ENCODE measurements around the gene PACSIN1.
A peak's percentile ranks its signal among the peaks of the same experiment; 100 is the strongest.

The PACSIN1 gene

DNA sequence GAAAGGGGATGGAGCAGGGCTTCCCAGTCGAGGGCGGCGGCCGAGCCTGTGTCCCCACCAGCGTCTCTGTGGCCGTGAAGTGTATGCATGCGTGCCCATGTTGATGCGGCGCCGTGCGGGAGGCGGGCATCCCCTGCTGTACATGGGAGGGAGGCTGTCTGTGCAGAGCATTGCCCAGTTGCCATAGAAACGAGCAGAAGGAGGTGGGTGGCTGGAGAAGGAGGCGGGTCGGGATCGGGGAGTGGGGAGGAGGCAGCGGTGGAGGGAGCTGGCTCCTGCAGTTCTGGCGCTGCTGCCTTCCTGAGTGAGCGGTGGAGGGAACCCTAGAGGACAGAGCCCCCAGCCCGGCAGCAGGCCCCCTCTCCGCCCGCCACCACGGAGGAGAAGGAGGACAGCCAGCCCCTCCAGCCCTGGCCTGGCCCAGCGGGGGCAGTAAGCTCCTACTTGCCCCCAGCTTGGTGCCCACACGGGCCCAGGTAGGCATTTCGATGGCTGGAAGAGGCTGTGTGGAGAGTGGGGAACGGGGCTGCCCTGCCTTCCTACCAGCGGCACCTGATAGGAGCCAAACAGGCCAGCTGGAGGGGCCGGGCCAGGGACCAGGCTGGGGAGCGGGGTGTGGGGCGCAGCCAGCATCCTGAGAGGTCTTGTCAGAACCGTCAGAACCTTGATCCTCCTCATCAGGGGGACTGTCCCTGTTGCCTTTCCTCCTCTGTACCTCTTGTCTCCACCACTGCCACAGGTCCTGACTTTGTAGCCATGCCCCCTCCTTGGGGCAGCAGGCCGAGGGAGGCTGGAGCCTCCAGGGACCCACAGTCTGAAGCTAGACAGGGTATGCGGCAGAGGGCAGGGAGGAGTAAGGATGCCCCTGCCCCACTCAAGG lies 49.0 kb downstream of the PACSIN1 start:
- DNase-seq (ENCODE audit: low read depth, low spot score) = no peak

DNA sequence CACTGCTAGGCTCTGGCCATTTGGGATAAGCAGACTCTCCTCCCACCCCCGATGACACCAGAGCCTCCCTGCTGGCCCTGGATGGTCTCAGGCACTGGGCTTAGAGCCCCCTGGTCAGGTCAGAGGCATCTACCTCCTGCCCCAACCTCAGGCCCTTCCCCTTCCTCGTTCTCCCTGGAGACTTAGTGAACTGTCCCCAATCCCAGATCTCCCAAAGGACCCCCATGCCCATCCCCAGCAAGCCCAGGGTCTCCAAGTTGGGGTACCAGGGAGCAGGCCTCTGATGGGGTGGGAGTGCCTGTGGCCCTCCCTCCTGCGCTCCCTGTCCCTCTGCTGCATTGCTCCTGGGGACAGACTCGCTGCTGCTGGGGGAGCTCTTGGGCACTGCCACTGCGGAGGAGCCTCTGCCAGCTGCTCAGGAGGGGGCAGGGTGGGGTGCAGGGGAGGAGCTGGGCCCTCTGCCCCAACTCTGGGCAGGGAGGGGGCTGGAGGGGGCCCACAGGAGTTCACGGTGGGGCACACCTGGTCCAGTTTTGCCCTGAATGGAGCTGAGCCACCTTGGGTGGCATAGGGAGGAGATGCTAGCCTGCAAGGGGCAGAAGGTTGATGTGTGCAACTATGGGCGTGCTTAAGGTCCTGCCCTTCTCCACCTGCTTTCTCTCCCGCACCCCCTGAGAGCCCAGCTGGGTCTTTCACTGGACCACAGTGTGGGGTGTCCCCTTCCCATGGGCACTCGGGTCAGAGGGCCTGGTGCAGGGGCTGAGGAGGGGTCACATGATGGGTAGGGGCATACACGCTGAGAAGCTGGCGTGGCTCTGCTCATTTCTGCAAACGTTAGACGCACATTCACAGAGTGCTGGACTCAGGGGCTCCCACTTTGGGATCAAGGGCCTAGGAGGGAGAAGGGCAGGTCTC lies 49.9 kb downstream of the PACSIN1 start:
- no peak for DNase-seq (ENCODE audit: low read depth, low spot score)

DNA sequence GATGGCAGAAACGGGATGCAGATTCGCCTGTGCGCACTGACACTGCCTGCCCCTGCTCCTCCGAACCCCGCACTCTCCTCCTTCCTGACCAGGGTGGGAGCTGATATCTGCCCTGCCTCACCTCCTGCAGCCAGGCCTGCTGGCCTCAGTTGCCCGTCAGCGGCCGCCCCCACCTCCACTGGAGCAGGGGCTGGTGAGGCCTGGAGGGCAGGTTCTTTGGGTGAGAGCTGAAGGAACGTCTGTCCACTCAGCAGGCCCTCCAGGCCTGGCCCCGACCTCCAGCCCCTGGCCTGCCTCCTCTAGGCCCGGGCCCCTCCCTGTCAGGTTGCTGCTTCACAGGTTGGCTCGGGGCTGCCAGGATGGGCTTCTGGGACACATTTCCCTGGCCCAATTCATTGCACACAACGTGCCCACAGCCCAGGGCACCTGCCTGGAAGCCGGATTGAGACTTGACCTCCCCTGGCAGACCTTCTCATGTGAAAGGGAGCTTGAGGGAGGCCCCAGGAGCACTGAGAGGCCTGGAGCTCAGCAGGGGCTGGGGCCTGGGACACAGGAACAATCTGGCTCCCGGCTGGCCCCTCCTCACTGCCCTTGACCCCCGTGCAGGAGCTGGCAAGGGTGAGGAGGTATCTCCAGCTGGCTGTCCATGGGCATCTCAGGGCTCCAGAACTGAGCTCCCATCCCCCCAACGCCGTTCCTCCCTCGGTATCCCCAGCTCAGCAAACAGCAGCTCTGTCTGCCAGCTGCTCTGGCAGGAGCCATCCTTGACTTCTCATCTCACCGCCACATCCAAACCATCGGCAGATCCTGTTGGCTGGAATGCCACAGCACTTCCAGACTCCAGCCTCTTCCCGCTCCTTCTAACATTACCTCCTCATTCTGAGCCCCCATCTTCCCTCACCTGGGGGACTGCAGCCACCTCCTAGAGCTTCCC lies 50.8 kb downstream of the PACSIN1 start:
- DNase-seq (ENCODE audit: low read depth, low spot score) = no peak

DNA sequence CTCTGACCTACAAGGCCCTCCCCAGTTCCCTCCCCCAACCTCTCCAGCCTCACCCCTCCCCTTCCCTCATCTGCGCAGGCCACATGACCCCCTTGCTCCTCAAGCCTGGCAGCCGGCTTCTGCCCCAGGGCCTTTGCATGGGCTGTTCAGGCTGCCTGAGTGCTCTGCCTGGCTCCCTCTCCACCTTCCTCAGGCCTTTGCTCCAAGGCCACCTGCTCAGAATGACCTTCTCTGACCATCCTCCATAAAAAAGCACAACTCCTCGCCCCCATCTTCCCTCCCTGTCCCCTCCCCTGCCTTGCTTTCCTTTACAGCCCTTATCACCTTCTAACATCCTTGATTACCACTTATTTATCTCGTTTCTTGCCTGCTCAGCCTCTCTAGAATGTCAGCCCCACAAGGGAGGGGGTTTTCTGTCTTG lies 51.6 kb downstream of the PACSIN1 start:
- no peak for DNase-seq (ENCODE audit: low read depth, low spot score)

DNA sequence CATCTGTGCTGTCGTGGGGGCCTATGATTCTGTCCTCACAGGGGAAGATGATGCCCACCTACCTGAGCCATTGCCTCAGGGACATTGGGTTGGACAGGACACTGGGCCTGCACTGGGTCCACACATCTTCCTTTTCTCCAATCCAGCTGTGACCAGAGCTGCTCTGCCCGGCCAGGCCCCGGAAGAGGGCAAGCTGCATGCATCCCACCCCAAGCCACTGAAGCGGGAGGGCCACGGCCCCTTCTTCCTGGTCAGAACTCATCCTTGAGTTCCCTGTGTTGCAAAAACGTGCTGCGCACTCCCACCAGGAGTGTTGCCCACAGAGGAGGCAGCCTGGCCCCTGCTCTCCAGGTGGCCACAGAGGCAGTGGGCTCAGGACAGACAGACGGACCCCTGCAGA lies 52.1 kb downstream of the PACSIN1 start:
- DNase-seq (ENCODE audit: low read depth, low spot score) = no peak

DNA sequence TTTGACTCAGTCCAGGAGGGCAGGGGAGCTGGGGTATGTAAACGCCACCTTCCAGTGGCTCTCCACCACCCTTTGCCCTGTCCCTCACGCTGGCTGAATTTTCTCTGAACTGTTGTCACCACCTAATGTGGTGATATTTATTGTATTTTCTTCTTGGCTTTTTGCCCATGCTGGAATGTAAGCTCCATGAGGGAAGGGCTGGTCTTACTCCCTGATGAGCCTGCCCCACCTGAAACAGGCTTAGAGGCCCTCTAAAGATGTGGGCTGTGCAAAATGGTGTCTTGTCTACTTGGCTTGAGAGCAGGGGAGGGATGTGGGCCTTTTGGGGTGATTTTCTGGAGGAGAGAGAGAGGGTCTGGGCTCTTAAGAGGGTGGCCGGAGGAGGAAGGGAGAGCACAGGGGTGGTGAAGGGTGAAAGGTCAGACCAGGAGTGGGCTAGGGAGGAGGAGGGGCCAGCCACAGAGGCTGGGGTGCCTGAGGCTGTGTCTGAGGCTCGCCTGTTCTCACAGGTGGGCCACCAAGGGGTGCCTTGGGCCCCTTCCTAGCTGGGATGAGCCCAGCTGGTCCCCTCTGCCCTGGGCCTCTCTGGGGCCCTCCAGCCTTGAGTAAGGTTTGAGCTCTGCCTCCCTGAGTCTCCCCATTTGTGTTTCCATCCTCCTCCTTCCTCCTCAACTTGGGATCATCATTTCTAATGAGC lies 52.9 kb downstream of the PACSIN1 start:
- DNase-seq (ENCODE audit: low read depth, low spot score) = no peak

DNA sequence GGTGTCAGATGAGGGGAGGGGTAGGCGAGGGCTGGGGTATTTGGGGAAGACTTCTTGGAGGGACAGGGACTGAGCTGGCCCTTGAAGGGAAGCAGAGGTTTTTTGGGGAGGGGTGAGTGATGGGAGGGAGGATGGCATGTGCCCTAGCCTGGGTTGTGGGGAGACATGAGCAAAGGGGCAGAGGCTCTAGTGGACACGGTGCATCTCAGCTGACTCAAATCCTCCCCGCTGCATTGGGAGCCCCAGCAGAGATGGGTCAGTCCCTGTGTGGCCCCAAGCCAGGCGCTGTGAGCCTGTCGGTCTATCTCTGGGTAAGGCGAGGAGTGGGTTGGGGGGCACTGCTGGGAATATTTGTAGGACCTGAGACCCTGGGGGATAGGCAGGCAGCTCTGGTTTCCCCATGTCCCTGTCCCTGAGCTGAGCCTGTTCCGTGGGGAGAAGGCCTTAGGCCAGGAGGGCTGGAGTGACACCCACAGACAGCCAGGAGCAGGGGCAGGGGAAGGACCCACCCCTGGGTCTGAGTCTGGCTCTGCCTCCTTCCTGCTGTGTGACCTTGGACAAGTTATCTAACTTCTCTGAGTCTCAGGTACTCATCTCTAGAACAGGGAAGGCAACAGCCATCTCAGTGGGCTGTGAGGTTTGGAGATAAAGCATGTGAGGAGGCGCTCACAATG lies 54.2 kb downstream of the PACSIN1 start:
- DNase-seq (ENCODE audit: low read depth, low spot score) = no peak

DNA sequence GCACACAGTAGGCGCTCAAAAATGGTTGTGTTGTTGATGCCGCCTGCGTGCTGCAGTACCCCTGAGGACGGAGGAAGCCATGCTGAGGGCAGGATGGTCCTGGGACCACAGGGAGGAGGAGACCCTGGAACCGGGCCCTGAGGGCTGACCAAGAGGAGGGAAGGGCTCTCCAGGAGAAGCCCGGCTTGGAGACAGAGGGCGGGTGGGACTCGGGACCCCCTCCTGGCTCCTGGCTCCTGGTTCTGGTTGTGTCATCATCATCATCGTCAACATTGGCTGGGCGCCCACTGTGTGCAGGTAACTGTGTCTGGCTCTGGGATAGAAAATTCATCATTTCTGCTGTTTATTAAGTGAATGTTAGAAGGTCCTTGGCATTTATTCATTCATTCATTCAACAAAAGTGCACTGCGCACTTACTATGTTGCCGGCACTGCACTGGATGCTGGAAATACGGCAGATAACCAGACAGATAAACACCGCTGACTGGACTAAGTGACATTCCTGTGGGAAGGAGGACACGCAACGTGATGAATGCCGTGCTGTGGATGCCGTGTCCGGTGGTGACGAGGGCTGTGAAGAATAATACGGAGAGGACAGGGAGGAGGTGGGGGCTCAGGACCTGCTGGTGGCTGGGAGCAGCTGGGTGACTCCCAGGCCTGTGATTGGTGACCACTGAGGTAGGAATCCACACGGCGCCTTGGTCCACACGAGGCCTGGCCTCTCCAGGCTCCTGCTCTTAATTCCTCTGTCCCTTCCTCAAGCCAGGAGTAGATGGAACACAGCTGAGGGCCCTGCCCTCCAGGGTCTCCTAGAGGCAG lies 55.0 kb downstream of the PACSIN1 start:
- no peak for DNase-seq (ENCODE audit: low read depth, low spot score)

DNA sequence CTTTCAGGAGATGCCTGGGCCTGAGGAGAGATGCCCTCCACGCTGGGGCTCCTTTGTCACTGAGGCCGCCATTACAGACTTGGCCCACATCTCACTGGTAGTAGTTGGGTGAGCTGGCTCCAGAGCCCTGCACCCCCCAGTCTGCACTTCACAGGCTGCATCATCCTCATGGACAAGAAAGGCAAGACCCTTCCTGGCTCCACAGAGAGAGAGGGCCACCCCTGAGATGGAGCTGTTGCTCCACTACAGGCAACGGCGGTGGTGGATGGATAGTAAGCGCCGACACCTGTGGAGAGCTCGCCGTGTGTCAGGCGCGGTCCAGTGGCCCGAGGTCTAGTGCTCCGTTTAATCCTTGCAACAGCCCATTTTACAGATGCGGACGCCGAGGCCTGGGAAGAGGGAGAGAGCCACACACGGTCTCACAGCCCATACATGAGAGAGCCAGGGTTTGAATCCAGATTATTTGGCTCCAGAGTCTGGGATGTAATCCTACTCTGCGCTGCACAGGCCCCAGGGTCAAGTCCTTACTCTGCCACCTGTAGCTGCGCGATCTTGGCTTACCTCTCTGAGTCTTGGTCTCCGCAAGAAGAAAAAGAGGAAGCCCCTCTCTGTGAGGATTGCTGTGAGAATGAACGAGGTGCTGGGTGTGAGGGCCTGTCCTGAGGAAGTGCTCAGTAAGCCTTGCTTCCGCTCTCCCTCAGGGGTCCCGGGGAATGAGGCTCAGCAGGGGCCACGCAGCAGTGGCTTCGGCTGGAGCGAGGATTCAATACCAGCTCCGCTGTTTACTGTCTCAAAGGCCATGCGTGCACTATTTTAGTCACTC lies 55.8 kb downstream of the PACSIN1 start:
- no peak for DNase-seq (ENCODE audit: low read depth, low spot score)

DNA sequence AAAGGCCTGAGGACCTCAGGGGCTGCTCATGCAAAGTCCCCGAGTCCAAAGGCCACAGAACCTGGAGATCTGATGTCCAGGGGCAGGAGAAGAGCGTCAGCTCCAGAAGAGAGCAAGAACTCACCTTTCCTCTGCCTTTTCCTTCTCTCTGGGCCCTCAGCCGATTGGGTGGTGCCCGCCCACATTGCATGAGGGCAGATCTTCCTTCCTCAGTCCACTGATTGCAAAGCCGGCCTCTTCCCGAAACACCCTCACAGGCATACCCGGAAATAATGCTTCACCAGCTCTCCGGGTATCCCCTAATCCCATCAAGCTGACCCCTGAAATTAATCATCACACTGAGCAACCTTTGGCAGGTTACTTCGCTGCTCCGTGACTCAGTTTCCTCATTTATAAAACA lies 56.9 kb downstream of the PACSIN1 start:
- DNase-seq (ENCODE audit: low read depth, low spot score) = no peak

DNA sequence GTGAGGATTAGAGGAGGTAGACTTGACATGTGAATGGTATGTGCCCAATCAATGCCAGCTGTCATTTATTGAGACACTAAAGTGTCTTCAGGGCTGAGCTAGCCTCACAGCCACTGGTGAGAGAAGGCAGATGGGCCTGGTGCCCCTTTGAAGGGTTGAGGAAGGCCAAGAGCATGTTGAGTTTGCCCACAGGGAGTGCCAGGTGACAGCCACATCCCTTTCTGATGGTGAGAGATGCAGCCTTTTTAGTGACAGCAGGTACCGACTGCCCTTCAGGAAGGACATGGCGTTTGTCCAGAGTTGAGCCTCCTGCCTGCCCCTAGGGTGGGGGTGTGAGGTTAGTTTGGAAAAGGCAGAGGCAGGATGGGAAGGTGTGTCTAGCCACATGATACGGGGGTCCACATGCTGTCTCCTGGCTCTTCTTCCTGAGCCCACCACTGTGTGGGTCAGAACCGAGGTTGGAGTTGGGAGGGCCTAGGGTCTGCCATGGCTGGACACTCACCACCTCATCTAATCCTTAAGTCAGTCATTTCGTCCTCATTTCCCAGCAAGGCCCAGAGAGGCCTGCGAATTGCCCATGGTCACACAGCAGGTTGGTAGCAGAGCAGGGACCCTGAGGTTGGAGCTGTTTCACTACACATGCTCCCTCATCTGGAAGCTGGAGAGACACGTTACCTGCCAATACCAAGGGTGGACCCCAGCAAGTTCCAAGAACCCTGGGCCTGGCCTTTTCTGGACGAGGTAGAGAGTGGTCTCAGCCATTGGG lies 57.7 kb downstream of the PACSIN1 start:
- DNase-seq (ENCODE audit: low read depth, low spot score) = no peak

DNA sequence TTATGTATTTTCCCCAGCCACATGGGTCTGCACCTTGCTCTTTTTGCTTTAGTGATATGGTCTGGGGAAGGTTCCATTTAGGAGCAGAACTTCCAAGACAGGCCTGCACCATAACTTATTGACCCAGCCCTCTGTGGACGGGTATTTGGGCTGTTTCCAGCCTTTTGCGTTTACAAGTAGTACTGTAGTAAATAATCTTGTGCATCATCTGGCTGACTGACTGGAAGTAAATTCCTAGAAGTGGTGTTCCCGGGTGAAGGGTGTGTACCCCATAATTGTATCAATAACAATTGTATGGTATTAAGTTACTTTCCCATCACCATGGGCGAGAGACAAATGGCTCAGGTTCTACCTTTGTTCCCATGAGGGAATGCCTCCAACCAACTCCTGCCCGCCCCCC lies 58.6 kb downstream of the PACSIN1 start:
- no peak for DNase-seq (ENCODE audit: low read depth, low spot score)

DNA sequence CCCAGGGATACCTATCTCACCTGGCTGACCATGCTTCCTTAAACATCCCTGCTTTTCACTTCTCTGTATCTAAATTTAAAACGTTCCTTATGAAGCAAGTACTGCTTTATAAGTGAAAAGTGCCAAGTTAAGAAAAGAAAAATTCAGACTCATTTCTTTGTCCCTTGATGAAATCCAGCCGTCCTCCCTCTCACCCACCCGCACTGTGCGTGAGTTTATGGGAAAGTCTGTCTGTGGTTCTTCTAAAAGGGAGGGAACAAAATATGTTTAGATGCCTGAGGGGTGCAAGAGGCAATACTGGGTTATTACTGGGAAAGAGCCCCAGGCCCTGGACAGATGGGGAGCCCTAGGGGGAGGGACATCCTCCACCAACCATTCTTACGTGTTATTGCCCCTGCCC lies 59.1 kb downstream of the PACSIN1 start:
- DNase-seq (ENCODE audit: low read depth, low spot score) = no peak

DNA sequence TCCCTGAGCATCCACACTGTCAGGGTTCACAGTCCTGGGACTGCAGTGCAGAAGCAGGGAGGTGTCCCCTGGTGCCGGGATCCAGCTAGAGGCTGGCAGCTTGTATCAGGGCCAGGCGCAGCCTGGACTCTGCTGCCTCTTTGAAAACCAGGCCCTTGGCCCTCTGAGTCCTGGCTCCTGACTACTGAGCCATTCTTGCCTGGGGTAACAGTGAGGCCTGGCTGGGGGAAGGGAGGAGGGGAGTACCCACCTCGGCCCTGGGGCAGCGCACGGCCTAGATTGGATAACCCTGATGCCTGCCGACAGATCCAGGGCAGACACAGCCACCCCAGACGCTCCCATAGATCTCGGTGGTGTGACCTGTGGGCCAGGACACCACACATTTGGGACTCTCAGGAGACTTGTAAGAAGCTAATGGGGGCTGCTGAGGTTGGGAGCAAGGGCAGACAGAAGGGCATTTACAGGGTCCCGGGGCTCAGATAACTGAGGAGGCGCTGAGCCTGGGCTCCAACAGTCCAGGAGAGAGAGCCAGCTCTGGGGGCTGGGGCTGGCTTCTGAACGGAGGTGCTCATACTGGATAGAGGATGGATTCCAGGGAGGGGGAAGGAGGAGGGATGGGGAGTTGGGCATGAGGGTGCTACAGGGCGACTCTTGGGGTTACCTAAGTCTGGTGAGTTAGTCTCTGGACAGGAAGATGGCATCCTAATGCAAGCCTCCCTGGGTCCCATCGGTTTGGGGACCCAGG lies 59.7 kb downstream of the PACSIN1 start:
- no peak for DNase-seq (ENCODE audit: low read depth, low spot score)

DNA sequence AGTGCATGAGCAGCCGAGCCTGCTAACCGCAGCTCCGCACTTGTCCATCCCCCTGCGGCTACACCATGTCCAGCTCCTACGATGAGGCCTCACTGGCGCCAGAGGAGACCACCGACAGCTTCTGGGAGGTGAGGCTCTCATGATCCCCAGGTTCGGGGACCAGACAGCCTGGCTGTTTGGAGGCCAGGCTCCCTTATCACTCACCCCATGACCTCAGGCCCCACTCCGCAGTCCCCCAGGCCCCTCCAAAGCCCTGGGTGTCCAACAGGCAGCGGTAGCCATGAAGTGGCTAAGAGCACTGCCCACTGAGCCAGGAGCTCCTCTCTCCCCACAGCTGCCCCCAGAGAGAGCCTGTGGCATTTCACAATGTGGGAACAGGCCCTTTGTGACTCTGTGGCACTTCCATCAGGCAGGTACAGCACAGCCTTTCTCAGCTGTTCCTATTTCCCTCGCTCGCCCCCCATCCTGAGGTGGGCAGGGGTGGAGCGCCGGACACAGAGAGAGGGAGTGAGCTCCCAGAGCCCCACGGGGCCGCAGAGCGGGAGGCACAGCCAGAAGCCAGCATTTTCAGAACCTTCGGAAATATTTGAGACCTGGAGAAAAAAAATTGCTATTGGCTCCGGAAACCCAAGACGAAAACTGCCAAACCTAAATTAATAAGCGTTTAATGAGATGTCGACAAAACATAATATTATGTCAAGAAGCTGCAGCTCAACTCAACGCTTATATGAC lies 60.5 kb downstream of the PACSIN1 start:
- DNase-seq (ENCODE audit: low read depth, low spot score) = no peak

DNA sequence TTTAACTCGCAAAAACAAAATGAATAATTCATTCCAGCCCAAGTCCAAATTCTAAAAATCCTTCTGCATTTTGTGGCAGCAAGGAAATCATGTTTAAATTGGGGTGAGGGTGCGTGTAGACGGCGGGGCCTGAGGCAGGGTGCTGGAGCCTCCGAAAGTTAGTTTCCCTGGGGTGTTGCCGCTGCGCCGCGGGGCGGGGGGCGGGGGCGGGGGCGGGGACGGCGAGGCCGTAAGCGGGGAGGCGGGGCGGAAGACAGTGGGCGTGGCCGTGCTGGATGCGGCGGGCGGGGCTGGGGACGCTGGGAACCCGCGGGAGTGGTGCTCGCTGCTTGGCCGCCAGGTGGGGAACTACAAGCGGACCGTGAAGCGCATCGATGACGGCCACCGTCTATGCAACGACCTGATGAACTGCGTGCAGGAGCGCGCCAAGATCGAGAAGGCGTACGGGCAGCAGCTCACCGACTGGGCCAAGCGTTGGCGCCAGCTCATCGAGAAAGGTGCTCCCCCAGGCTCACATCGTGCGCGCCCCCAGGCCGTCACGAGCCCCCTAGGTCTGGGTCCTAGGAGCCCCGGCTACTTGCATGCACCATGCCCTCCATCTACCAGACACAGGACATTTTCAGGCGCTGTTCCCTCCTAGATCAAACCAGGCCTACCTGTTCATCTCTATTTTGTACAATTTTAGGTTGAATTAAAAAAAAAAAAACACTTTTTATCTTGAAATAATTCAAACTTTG lies 61.3 kb downstream of the PACSIN1 start:
- peak; percentile 93 for DNase-seq (ENCODE audit: low read depth, low spot score)
